HG03565 (cell line): ENCODE measurements around the gene SEPHS2.
"Not testable (repeated sequence)": the region's sequence is repeated elsewhere in the genome, so short reads cannot be mapped to it uniquely, and the experiment has no call there.

Source experiments
- ATAC-seq: cut with Tn5 transposase; IDR thresholded peaks from one replicate; pipeline ENCODE4 v1.9.1; 2021; ENCODE audit warnings: mild to moderate bottlenecking, moderate library complexity; ENCODE audit not compliant: unreplicated experiment

Gene SEPHS2

GRCh38 chr16:30470632-30470995 lies 24.9 kb upstream of the SEPHS2 start:
- no peak for ATAC-seq

- no peak for ATAC-seq
Measured at GRCh38 chr16:30470170-30470512, 24.5 kb upstream of the SEPHS2 start.

GRCh38 chr16:30464078-30464477 lies 18.4 kb upstream of the SEPHS2 start:
- ATAC-seq, result no peak

- ATAC-seq, result not testable (repeated sequence)
Measured at GRCh38 chr16:30461426-30461825, 15.8 kb upstream of the SEPHS2 start.

- ATAC-seq, result no peak
Measured at GRCh38 chr16:30459456-30459855, 13.8 kb upstream of the SEPHS2 start.

- ATAC-seq, result peak; percentile 80
Measured at GRCh38 chr16:30458561-30459394, 13.1 kb upstream of the SEPHS2 start.

GRCh38 chr16:30457743-30458560 lies 12.3 kb upstream of the SEPHS2 start:
- ATAC-seq, result no peak

GRCh38 chr16:30457256-30457655 lies 11.6 kb upstream of the SEPHS2 start:
- ATAC-seq, result no peak

- ATAC-seq, result no peak
Measured at GRCh38 chr16:30456302-30456701, 10.6 kb upstream of the SEPHS2 start.

- ATAC-seq, result not testable (repeated sequence)
Measured at GRCh38 chr16:30452709-30453580, 7.3 kb upstream of the SEPHS2 start.

GRCh38 chr16:30449116-30449435 lies 3.4 kb upstream of the SEPHS2 start:
- no peak for ATAC-seq

- no peak for ATAC-seq
Measured at GRCh38 chr16:30447512-30448226, 2.0 kb upstream of the SEPHS2 start.

GRCh38 chr16:30446203-30446595 lies 525 bp upstream of the SEPHS2 start:
- ATAC-seq, result no peak

GRCh38 chr16:30445149-30445407 lies 596 bp downstream of the SEPHS2 start:
- no peak for ATAC-seq

GRCh38 chr16:30444231-30445148 lies 1.2 kb downstream of the SEPHS2 start:
- ATAC-seq, result no peak

GRCh38 chr16:30443631-30444030 lies 2.0 kb downstream of the SEPHS2 start:
- no peak for ATAC-seq

- no peak for ATAC-seq
Measured at GRCh38 chr16:30439720-30440348, 5.8 kb downstream of the SEPHS2 start.

- ATAC-seq, result no peak
Measured at GRCh38 chr16:30438835-30439234, 6.8 kb downstream of the SEPHS2 start.

GRCh38 chr16:30437511-30438046 lies 8.1 kb downstream of the SEPHS2 start:
- ATAC-seq, result no peak
